Central memory CD8-positive, alpha-beta T cell (primary cell): ENCODE data around the gene ATP6V1C2.
A peak's percentile ranks its signal among the peaks of the same experiment; 100 is the strongest.

Source experiments
- ATAC-seq: fragments of 150-1000 bp; cut with Tn5 transposase; replicated peaks from 2 replicates; pipeline ENCODE4 v1.10.0; 2022; ENCODE audit warnings: mild to moderate bottlenecking, moderate FRiP score, moderate number of reproducible peaks; ENCODE audit not compliant: poor library complexity, severe bottlenecking; ENCODE audit errors: extremely low read depth
- DNase-seq, 2 donors: peaks; one replicate each; pipeline ENCODE4 v3.0.0; 2021; ENCODE audit warnings: low spot score in 2 of 2
- H3K27ac Mint-ChIP-seq: one replicate; pipeline ENCODE4 v1.8.0; 2022; ENCODE audit warnings: low read depth, mild to moderate bottlenecking, moderate library complexity, mixed read lengths
- H3K27me3 Mint-ChIP-seq: one replicate; pipeline ENCODE4 v1.8.0; 2022; ENCODE audit warnings: mixed read lengths
- H3K36me3 Mint-ChIP-seq: one replicate; pipeline ENCODE4 v1.8.0; 2022; ENCODE audit warnings: mild to moderate bottlenecking, moderate library complexity, mixed read lengths; ENCODE audit not compliant: insufficient read depth
- H3K4me1 Mint-ChIP-seq: one replicate; pipeline ENCODE4 v1.8.0; 2022; ENCODE audit warnings: mixed read lengths
- H3K4me3 Mint-ChIP-seq: one replicate; pipeline ENCODE4 v1.8.0; 2022; ENCODE audit warnings: mild to moderate bottlenecking, moderate library complexity, mixed read lengths
- H3K9me3 Mint-ChIP-seq: one replicate; pipeline ENCODE4 v1.8.0; 2022; ENCODE audit warnings: mixed read lengths

ATP6V1C2 gene

GRCh38 chr2:10709290-10709939 is 12.0 kb upstream of the ATP6V1C2 start:
- Mint-ChIP-seq H3K36me3 (no peaks in the 10 kb centered on the region), H3K4me3 (no peak overlapping the region)

GRCh38 chr2:10712185-10712809 is 9.1 kb upstream of the ATP6V1C2 start:
- H3K9me3 Mint-ChIP-seq, result no peaks in the 10 kb centered on the region
- no peak overlapping the region for H3K27ac Mint-ChIP-seq
- H3K4me1 Mint-ChIP-seq, result no peaks in the 10 kb centered on the region
- no peak for ATAC-seq
- H3K4me3 Mint-ChIP-seq, result no peak overlapping the region
- no peak for DNase-seq
- no peaks in the 10 kb centered on the region for H3K36me3 Mint-ChIP-seq
- H3K27me3 Mint-ChIP-seq, result peaks cover 55% of the 10 kb centered on the region

More at GRCh38 chr2:10709290-10709939, 12.0 kb upstream of the ATP6V1C2 start:
- Mint-ChIP-seq H3K9me3 (no peaks in the 10 kb centered on the region), H3K4me1 (no peaks in the 10 kb centered on the region), H3K27ac (no peak overlapping the region), H3K27me3 (peaks cover 68% of the 10 kb centered on the region)
- ATAC-seq (no peak), DNase-seq (no peak)

DNA sequence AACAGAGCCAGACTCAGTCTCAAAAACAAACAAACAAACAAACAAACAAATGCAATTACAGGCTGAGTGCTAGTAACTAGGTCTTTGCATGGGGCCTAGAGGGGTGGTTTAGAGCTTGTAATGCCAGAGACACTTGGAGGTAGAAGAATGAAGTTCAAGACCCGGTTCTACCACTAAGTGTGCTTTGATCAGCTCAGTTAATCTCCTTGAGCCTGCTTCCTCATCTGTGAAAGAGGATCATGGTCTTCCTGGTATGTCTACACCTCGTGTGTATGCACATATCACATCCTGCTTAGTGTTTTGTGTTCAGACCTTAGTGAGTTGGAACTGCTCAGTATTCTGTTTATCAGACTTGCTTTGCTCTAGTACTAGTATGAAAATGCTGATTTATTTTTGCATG is 4.8 kb upstream of the ATP6V1C2 start:
- ATAC-seq, result no peak
- H3K4me1 Mint-ChIP-seq, result no peaks in the 10 kb centered on the region
- no peaks in the 10 kb centered on the region for H3K36me3 Mint-ChIP-seq
- no peaks in the 10 kb centered on the region for H3K9me3 Mint-ChIP-seq
- no peak overlapping the region for H3K4me3 Mint-ChIP-seq
- H3K27ac Mint-ChIP-seq, result no peak overlapping the region
- no peak for DNase-seq
- peaks cover 44% of the 10 kb centered on the region for H3K27me3 Mint-ChIP-seq

- no peak for ATAC-seq
- H3K4me3 Mint-ChIP-seq, result no peak overlapping the region
- no peaks in the 10 kb centered on the region for H3K36me3 Mint-ChIP-seq
- no peak overlapping the region for H3K27ac Mint-ChIP-seq
- H3K4me1 Mint-ChIP-seq, result no peaks in the 10 kb centered on the region
- peaks cover 42% of the 10 kb centered on the region for H3K27me3 Mint-ChIP-seq
- DNase-seq, result no peak
- H3K9me3 Mint-ChIP-seq, result no peaks in the 10 kb centered on the region
Measured at GRCh38 chr2:10717628-10718027, 3.8 kb upstream of the ATP6V1C2 start.

- Mint-ChIP-seq H3K4me1 (no peaks in the 10 kb centered on the region), H3K27ac (no peak overlapping the region), H3K36me3 (no peaks in the 10 kb centered on the region), H3K27me3 (peaks cover 57% of the 10 kb centered on the region), H3K9me3 (no peaks in the 10 kb centered on the region), H3K4me3 (peak overlapping the region; percentile 52)
- DNase-seq (no peak), ATAC-seq (no peak)
Measured at GRCh38 chr2:10720306-10720705, 1.1 kb upstream of the ATP6V1C2 start.

DNA sequence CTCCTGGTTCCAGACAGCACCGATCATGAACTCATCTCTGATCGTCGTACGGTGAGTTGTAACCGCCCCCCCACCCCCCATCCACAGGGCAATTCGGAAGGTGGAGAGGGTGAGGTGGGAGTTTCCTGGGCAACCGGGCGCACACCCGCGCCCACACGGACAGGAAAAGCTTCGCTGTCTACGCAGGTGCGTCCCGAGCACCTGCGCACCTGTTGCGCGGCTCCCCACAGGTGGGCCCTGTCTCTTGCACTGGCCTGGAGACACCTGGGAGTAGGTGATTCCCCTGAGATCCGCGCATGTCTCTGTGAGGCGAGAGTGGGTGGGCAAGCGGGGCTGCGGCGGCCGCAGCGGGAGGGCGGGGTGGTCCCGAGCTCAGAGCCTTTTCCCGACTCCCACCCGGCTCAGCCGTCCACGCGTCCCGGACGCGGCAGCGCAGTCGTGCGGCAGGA is 459 bp upstream of the ATP6V1C2 start:
- ATAC-seq, result peak; percentile 32

DNA sequence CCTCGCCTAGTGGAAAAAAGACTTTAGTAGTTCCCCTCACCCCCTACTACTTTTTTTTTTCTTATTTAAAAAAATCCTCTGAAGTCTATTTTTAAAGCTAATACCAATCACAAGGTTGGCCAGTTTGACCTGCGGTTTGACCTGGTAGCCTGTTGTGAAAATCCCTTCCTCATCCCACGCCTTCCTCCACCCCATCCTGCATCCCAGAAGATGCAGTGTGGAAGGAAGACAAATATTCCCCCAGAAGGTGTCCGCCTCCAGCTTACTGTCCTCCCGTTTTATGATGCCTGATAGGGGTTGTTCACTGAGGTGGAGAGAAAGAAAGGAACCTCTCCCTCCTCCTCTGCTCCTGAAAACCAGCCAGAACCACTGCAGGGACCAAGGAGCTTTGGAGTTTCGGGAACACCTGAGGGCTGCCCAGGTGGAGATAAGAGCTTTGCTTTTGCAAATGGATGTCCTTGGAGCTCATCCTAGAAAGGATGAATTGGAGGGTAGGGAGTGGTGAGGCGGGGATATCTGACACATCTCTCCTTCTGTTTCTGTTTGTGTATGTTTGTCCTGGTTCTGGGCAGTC is 909 bp downstream of the ATP6V1C2 start:
- DNase-seq (no peak), ATAC-seq (no peak)
- Mint-ChIP-seq H3K27ac (no peak overlapping the region), H3K36me3 (no peaks in the 10 kb centered on the region), H3K27me3 (peaks cover 57% of the 10 kb centered on the region), H3K4me1 (no peaks in the 10 kb centered on the region), H3K4me3 (no peak overlapping the region), H3K9me3 (no peaks in the 10 kb centered on the region)

More for the DNA sequence above, 459 bp upstream of the ATP6V1C2 start:
- Mint-ChIP-seq H3K4me3 (peak overlapping the region; percentile 52), H3K4me1 (no peaks in the 10 kb centered on the region), H3K36me3 (no peaks in the 10 kb centered on the region), H3K27ac (no peak overlapping the region), H3K9me3 (no peaks in the 10 kb centered on the region), H3K27me3 (peaks cover 57% of the 10 kb centered on the region)
- DNase-seq, result no peak

DNA sequence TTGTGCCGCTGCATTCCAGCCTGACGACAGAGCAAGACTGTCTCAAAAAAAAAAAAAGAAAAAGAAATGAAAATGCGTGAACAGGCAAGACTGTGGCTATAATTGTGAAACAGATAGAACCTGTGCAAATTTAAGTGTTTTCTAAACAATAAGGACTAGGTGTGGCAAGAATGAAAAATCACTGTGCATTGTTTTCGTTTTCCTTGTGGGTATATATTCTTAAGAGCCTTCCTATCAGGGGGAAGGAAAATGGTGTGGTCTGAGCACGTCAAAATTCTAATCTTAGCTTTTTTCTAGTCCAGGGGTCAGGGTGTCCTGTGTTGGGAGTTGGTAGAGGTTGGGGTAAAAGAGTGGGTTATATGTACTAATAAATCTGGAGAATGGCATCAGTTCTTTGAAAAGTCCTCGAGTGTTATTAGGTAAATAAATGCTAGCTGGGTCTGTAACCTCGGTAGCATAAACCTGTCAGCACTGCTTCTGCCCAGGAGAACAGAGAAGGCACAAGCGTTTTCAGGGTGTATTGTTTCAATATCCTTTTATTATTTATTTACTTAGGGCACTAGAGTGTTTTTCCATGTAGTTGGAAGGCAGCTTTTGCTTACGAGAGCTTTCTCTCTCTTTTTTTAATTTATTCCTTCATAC is 11.6 kb downstream of the ATP6V1C2 start:
- H3K4me1 Mint-ChIP-seq, result no peaks in the 10 kb centered on the region
- DNase-seq, result no peak
- no peak overlapping the region for H3K4me3 Mint-ChIP-seq
- no peak for ATAC-seq
- no peaks in the 10 kb centered on the region for H3K36me3 Mint-ChIP-seq
- H3K9me3 Mint-ChIP-seq, result no peaks in the 10 kb centered on the region
- no peaks in the 10 kb centered on the region for H3K27me3 Mint-ChIP-seq
- no peak overlapping the region for H3K27ac Mint-ChIP-seq

- Mint-ChIP-seq H3K4me1 (no peaks in the 10 kb centered on the region), H3K9me3 (no peaks in the 10 kb centered on the region), H3K4me3 (no peak overlapping the region), H3K27ac (no peak overlapping the region), H3K27me3 (no peaks in the 10 kb centered on the region), H3K36me3 (no peaks in the 10 kb centered on the region)
- DNase-seq (no peak), ATAC-seq (no peak)
Measured at GRCh38 chr2:10733566-10733925, 12.1 kb downstream of the ATP6V1C2 start.

GRCh38 chr2:10733980-10734379 is 12.6 kb downstream of the ATP6V1C2 start:
- H3K36me3 Mint-ChIP-seq, result no peaks in the 10 kb centered on the region
- no peaks in the 10 kb centered on the region for H3K27me3 Mint-ChIP-seq
- ATAC-seq (no peak), DNase-seq (no peak)
- H3K27ac Mint-ChIP-seq, result no peak overlapping the region
- H3K9me3 Mint-ChIP-seq, result no peaks in the 10 kb centered on the region
- H3K4me1 Mint-ChIP-seq, result no peaks in the 10 kb centered on the region
- H3K4me3 Mint-ChIP-seq, result no peak overlapping the region

DNA sequence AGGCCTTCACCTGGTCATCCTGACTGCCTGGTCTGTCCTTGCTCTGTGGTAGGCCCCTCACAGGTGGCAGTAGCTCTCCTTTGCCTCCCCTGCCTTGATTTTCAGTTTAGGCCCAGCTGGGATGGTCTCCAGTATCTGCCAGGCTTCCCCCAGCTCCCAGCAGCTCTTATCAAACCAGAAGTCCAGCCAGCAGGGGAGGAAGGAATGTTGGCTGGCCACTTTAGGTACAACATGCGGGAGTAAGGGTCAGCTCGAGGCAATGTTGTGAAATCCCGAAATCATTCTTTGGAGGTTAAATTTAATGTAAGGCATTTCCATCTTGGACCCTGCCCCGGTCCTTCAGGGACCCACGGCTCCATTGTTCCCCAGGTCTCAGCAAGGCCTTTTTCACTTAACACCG is 16.8 kb downstream of the ATP6V1C2 start:
- H3K9me3 Mint-ChIP-seq, result no peaks in the 10 kb centered on the region
- H3K4me3 Mint-ChIP-seq, result no peak overlapping the region
- DNase-seq (no peak), ATAC-seq (no peak)
- no peaks in the 10 kb centered on the region for H3K36me3 Mint-ChIP-seq
- no peaks in the 10 kb centered on the region for H3K4me1 Mint-ChIP-seq
- no peak overlapping the region for H3K27ac Mint-ChIP-seq
- no peaks in the 10 kb centered on the region for H3K27me3 Mint-ChIP-seq

DNA sequence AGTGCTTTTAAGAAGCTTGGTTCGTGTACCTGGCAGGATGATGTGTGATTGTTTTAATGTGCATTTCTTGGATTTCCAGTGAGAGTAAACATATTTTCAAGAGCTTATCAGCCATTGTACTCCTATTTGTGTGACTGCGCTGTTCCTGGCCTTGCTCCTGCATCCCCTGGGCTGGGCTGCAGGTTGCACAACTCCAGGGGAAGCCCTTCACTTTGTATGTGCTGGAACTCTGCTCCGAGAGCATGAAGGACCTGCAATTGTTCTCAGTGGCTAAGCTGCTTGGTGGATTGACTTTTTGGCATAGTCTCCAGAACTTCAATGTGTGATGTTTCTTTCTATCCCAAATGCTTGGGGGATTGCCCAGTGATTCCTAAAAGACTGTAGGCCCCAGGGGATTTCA is 18.8 kb downstream of the ATP6V1C2 start:
- Mint-ChIP-seq H3K27ac (no peak overlapping the region), H3K4me1 (no peaks in the 10 kb centered on the region), H3K9me3 (no peaks in the 10 kb centered on the region), H3K36me3 (no peaks in the 10 kb centered on the region), H3K4me3 (no peak overlapping the region), H3K27me3 (no peaks in the 10 kb centered on the region)
- DNase-seq (no peak), ATAC-seq (no peak)

- Mint-ChIP-seq H3K9me3 (no peaks in the 10 kb centered on the region), H3K4me1 (no peaks in the 10 kb centered on the region), H3K36me3 (no peaks in the 10 kb centered on the region), H3K27me3 (no peaks in the 10 kb centered on the region), H3K4me3 (no peak overlapping the region), H3K27ac (no peak overlapping the region)
- no peak for ATAC-seq
- no peak for DNase-seq
Measured at GRCh38 chr2:10741139-10741538, 19.7 kb downstream of the ATP6V1C2 start.
